ENCODE data around the gene MYH9.

DNA sequence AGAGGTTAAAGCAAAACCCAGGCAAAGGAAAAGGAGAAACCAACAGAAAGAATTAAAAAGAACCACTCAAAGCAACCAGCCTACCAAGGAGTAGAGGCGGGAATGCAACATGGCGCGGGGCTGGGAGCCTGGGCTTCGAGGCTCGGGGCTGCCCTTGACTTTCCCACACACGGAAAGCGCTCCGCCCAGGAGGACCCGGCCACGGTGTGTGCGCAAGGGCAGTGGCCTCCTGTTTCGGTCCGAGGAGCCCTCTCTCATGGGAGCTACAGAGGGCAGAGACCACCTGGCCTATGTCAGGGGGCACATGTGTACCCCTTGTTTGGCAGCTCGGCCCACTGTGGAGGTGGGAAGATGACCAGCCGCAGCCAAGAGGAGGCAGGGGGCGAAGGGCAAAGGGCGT, 78.9 kb downstream of the MYH9 start:
- no peak for TF ChIP-seq EZH2phosphoT487 (conservative IDR thresholded peaks at IDR 0.05; ENCODE audit: low read length)
- TF ChIP-seq, protein P1, sequence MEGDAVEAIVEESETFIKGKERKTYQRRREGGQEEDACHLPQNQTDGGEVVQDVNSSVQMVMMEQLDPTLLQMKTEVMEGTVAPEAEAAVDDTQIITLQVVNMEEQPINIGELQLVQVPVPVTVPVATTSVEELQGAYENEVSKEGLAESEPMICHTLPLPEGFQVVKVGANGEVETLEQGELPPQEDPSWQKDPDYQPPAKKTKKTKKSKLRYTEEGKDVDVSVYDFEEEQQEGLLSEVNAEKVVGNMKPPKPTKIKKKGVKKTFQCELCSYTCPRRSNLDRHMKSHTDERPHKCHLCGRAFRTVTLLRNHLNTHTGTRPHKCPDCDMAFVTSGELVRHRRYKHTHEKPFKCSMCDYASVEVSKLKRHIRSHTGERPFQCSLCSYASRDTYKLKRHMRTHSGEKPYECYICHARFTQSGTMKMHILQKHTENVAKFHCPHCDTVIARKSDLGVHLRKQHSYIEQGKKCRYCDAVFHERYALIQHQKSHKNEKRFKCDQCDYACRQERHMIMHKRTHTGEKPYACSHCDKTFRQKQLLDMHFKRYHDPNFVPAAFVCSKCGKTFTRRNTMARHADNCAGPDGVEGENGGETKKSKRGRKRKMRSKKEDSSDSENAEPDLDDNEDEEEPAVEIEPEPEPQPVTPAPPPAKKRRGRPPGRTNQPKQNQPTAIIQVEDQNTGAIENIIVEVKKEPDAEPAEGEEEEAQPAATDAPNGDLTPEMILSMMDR (IDR thresholded peaks at IDR 0.05; ENCODE audit: insufficient read depth, low read length, poor library complexity, severe bottlenecking), result no peak

Data from SU-DHL-6 (cell line).